Measurements from ENCODE around the gene GJA4.

- TF ChIP-seq EZH2 (IDR thresholded peaks at IDR 0.05; ENCODE audit: low read length, missing control alignments), result no peak
- TF ChIP-seq, protein P1, sequence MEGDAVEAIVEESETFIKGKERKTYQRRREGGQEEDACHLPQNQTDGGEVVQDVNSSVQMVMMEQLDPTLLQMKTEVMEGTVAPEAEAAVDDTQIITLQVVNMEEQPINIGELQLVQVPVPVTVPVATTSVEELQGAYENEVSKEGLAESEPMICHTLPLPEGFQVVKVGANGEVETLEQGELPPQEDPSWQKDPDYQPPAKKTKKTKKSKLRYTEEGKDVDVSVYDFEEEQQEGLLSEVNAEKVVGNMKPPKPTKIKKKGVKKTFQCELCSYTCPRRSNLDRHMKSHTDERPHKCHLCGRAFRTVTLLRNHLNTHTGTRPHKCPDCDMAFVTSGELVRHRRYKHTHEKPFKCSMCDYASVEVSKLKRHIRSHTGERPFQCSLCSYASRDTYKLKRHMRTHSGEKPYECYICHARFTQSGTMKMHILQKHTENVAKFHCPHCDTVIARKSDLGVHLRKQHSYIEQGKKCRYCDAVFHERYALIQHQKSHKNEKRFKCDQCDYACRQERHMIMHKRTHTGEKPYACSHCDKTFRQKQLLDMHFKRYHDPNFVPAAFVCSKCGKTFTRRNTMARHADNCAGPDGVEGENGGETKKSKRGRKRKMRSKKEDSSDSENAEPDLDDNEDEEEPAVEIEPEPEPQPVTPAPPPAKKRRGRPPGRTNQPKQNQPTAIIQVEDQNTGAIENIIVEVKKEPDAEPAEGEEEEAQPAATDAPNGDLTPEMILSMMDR (conservative IDR thresholded peaks at IDR 0.05 in 1 of 2, IDR thresholded peaks at IDR 0.05 in 1 of 2; ENCODE audit: low read depth in 1 of 2, low read length in 2 of 2), result no peak
These were observed 2.0 kb downstream of the GJA4 start for GRCh38 chr1:34794790-34795180.

Measured in fibroblast of lung (primary cell).